ENCODE measurements around the gene GSTA4.

GRCh38 chr6:52982680-52983079 is 12.4 kb downstream of the GSTA4 start:
- TF ChIP-seq ZNF274 (IDR thresholded peaks at IDR 0.05; ENCODE audit: low read depth, low read length) (no peak), SUZ12 (IDR thresholded peaks at IDR 0.05; ENCODE audit: extremely low read depth, insufficient read depth, insufficient read length) (no peak), YY1 (IDR thresholded peaks at IDR 0.05; ENCODE audit: insufficient read depth, insufficient read length) (no peak)

Measured in NT2/D1 (cell line).